Pericardium fibroblast (primary cell): ENCODE results near the gene ZNF608. TPM values are rescaled to one million over a fixed set of nuclear protein-coding genes. Genes with fewer than 3 reads are reported as not detected.

ENCODE experiments used
- total RNA-seq: library from RNA; depleted of rRNA; stranded (reverse); fragments of >200 nt; gene quantifications from 2 replicates; pipeline ENCODE4 v1.2.3, GENCODE V29; 2015

ZNF608 gene
- 7.1 and 10.5 TPM in 2 replicates for total RNA-seq

GRCh38 chr5:124745928-124746915, at the start of gene ZNF608:
ZNF608 (minus strand) TSS chr5:124746639; CDS start chr5:124744989, 1,650 bp downstream.

